PC-9 (cell line): ENCODE measurements around the gene AMOT. TPM values are rescaled to one million over a fixed set of nuclear protein-coding genes. Genes with fewer than 3 reads are reported as not detected.

Experiments used
- BruUV-seq: library from RNA; stranded (reverse); fragments of 400-500 nt; replicated peaks from 2 replicates; lab custom pipeline; 2021; lab: Mats Ljungman, UMichigan
- CTCF ChIA-PET: fragments of 300-600 bp; sonication (Branson Sonifier 250); formaldehyde crosslinking; loops from one replicate; lab custom pipeline; 2022; ENCODE audit warnings: antibody characterized with exemption; lab: Charles Lee
- POLR2A ChIA-PET: fragments of 300-600 bp; sonication (Branson Sonifier 250); formaldehyde crosslinking; loops from one replicate; lab custom pipeline; 2022; ENCODE audit warnings: antibody characterized with exemption; ENCODE audit not compliant: unreplicated experiment; lab: Charles Lee
- DNase-seq, 2 experiments: peaks; one replicate each; pipeline versions ENCODE4 v3.0.0 to v3.0.0-alpha.2; 2015 to 2022; ENCODE audit warnings: mixed read lengths in 1 of 2
- H2AFZ ChIP-seq: fragments of 200-600 bp; sonication (generic); 2 replicates; pipeline ENCODE4 v1.8.1; 2017; ENCODE audit warnings: antibody characterized with exemption
- H3F3A ChIP-seq: fragments of 200-600 bp; sonication (generic); 2 replicates; pipeline ENCODE4 v1.8.1; 2017; ENCODE audit warnings: antibody characterized with exemption, mild to moderate bottlenecking, low read depth; ENCODE audit not compliant: insufficient read depth
- H3K27ac ChIP-seq: fragments of 200-600 bp; sonication (generic); 2 replicates; pipeline ENCODE4 v1.6.1; 2016; ENCODE audit warnings: mixed run types
- H3K27me3 ChIP-seq: fragments of 200-600 bp; sonication (generic); 2 replicates; pipeline ENCODE4 v1.6.1; 2016; ENCODE audit warnings: low read depth, mixed run types; ENCODE audit not compliant: insufficient read depth
- H3K36me3 ChIP-seq: fragments of 200-600 bp; sonication (generic); 2 replicates; pipeline ENCODE4 v1.6.1; 2016; ENCODE audit warnings: low read depth, mixed run types
- H3K4me1 ChIP-seq: fragments of 200-600 bp; sonication (generic); replicated peaks from 2 replicates; pipeline ENCODE4 v1.6.1; 2016; ENCODE audit warnings: mixed run types; ENCODE audit not compliant: insufficient read depth
- H3K4me2 ChIP-seq: fragments of 200-600 bp; sonication (generic); 2 replicates; pipeline ENCODE4 v1.6.1; 2017; ENCODE audit warnings: mixed run types
- H3K4me3 ChIP-seq: fragments of 200-600 bp; sonication (generic); 2 replicates; pipeline ENCODE4 v1.6.1; 2016; ENCODE audit warnings: mixed run types
- H3K79me2 ChIP-seq: fragments of 200-600 bp; sonication (generic); 2 replicates; pipeline ENCODE4 v1.6.1; 2017; ENCODE audit warnings: low read depth, mixed run types
- H3K9me2 ChIP-seq: fragments of 200-600 bp; sonication (generic); 2 replicates; pipeline ENCODE4 v1.8.1; 2017; ENCODE audit warnings: mild to moderate bottlenecking; ENCODE audit not compliant: insufficient read depth
- H3K9me3 ChIP-seq: fragments of 200-600 bp; sonication (generic); 2 replicates; pipeline ENCODE4 v1.8.1; 2016; ENCODE audit warnings: low read depth; ENCODE audit not compliant: insufficient read depth
- H4K20me1 ChIP-seq: fragments of 200-600 bp; sonication (generic); 2 replicates; pipeline ENCODE4 v1.8.1; 2017; ENCODE audit not compliant: insufficient read depth
- EZH2 ChIP-seq: fragments of 200-600 bp; sonication (generic); IDR thresholded peaks from 2 replicates; pipeline ENCODE4 v1.8.0; 2017; ENCODE audit warnings: antibody characterized with exemption, low read depth
- intact Hi-C: fragments of 100-400 bp; cut with micrococcal nuclease; formaldehyde crosslinking; loops from one replicate; pipeline ENCODE4 v1.10.0; 2022; ENCODE audit not compliant: unreplicated experiment
- total RNA-seq: library from RNA; stranded (reverse); gene quantifications from 2 replicates; pipeline ENCODE4 v1.2.3, GENCODE V29; 2021
- TF ChIP-seq, protein P1 (sequence below): fragments of 200-600 bp; sonication (generic); conservative IDR thresholded peaks from 2 replicates; pipeline ENCODE4 v1.6.1; 2017; ENCODE audit warnings: mixed run types, antibody characterized with exemption, mild to moderate bottlenecking, moderate library complexity

Gene AMOT
- total RNA-seq, 1 experiment from 2014 or later = 88.0 TPM

DNA sequence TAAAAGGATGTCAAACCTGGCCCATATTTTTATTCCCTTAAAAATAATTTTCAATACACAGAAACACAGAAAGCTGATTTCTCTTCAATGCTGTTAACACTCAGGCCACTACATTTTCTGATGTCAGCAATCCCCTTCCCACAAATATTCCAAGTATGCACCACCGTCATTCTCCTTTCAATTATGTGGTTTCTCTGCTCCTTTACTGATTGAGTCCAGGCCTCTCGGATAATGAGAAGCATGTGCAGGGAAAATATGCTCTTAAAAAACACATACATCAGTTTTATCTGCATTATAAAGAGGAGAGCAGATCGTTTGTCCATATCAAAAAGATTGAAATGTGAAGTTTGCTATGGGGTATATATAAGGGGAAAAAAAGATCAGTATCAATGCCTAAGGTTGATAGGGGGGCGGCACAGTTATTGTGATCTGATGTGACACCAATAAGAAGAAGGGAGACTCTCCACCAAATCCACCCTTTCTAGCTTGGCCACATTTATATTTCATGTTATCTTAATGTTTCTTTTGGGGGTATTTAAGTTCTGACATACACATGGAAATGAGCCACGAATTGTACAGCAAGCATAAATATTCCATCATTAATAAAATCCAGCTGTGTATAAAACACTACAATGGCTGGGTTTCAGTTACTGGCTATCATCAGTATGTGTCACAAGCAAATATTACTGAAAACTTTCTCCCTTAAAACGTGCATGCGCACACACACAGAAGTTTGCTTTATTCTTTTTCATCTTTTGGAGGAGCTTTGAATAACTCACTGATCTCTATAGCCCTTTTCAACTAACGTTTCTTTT lies 6.4 kb downstream of the AMOT start:
- Histone ChIP-seq H3K4me1 (peaks cover 62% of the 10 kb centered on the region), H3F3A (peaks cover 23% of the 10 kb centered on the region), H3K4me3 (no peak overlapping the region), H3K27ac (peak overlapping the region; percentile 74), H3K79me2 (peaks cover 53% of the 10 kb centered on the region), H3K9me3 (no peaks in the 10 kb centered on the region), H3K36me3 (peaks cover 5% of the 10 kb centered on the region; the same call in 1 of the 2 replicates), H3K4me2 (peak overlapping the region; percentile 70), H3K27me3 (no peaks in the 10 kb centered on the region), H4K20me1 (no peaks in the 10 kb centered on the region), H3K9me2 (no peaks in the 10 kb centered on the region; the same call in 1 of the 2 replicates), H2AFZ (no peak overlapping the region)
- TF ChIP-seq EZH2 = no peak
- TF ChIP-seq, protein P1, sequence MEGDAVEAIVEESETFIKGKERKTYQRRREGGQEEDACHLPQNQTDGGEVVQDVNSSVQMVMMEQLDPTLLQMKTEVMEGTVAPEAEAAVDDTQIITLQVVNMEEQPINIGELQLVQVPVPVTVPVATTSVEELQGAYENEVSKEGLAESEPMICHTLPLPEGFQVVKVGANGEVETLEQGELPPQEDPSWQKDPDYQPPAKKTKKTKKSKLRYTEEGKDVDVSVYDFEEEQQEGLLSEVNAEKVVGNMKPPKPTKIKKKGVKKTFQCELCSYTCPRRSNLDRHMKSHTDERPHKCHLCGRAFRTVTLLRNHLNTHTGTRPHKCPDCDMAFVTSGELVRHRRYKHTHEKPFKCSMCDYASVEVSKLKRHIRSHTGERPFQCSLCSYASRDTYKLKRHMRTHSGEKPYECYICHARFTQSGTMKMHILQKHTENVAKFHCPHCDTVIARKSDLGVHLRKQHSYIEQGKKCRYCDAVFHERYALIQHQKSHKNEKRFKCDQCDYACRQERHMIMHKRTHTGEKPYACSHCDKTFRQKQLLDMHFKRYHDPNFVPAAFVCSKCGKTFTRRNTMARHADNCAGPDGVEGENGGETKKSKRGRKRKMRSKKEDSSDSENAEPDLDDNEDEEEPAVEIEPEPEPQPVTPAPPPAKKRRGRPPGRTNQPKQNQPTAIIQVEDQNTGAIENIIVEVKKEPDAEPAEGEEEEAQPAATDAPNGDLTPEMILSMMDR = no peak
- intact Hi-C loops = no loop called here
- peak in 1 of 2 experiments; percentile 68 for DNase-seq
- no TSS peak for BruUV-seq
- POLR2A ChIA-PET = no interaction called here
- CTCF ChIA-PET = no interaction called here

DNA sequence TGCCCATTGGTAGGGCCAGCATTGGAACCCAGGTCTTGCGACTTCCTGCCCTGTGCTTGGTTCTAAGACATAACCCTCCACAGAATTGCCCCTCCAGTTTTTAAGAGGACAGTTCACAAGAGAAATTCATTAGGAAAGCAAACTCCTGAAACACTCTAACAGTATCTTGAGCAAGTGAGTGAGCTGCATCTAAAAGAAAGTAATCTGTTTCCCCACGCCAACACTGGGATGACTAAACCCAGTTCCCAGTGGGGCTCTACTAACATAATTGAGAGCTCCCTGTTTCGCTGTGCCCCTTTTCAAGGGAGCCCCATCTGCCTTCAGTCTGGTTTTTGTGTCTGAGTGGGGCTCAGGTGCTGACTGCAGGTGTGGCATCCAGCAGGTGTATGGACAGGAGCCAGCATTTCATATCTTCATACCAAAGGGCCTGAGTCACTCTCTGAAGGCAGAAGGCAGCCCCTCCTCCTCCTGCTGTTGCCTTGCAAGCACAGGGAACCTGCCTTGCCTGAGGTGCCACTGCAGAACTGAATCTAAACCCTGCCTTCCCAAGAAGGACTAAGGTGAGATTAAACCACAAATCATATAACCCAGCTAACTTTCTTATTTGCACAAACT lies 8.0 kb downstream of the AMOT start:
- ChIA-PET POLR2A (interaction anchor here (0.7 to 0.9 kb wide), 2 partner anchors 12 to 19 kb away, joined by 3 to 4 read pairs; no protein-coding TSS in a partner anchor), CTCF (interaction anchor here (0.6 to 1.6 kb wide), 2 partner anchors 19 to 1113 kb away, joined by 3 to 4 read pairs; no protein-coding TSS in a partner anchor)
- H4K20me1 ChIP-seq = no peaks in the 10 kb centered on the region
- no peaks in the 10 kb centered on the region for H3K9me3 ChIP-seq
- H2AFZ ChIP-seq = no peak overlapping the region
- BruUV-seq = no TSS peak
- DNase-seq = peak; percentile 89 to 96
- no peaks in the 10 kb centered on the region for H3K27me3 ChIP-seq
- H3K4me2 ChIP-seq = peak overlapping the region; percentile 70
- TF ChIP-seq EZH2 = no peak
- TF ChIP-seq, protein P1 = no peak
- no peaks in the 10 kb centered on the region; the same call in 1 of the 2 replicates for H3K9me2 ChIP-seq
- peaks cover 37% of the 10 kb centered on the region for H3K79me2 ChIP-seq
- peak overlapping the region; percentile 30; the same call in 1 of the 2 replicates for H3K4me3 ChIP-seq
- intact Hi-C loops = loop anchor here (1.0 kb wide), 2 partner anchors 11 to 19 kb away; no protein-coding TSS in a partner anchor
- peak overlapping the region; percentile 74 for H3K27ac ChIP-seq
- H3K36me3 ChIP-seq = peaks cover 5% of the 10 kb centered on the region; the same call in 1 of the 2 replicates
- peaks cover 23% of the 10 kb centered on the region for H3F3A ChIP-seq
- peaks cover 53% of the 10 kb centered on the region for H3K4me1 ChIP-seq

DNA sequence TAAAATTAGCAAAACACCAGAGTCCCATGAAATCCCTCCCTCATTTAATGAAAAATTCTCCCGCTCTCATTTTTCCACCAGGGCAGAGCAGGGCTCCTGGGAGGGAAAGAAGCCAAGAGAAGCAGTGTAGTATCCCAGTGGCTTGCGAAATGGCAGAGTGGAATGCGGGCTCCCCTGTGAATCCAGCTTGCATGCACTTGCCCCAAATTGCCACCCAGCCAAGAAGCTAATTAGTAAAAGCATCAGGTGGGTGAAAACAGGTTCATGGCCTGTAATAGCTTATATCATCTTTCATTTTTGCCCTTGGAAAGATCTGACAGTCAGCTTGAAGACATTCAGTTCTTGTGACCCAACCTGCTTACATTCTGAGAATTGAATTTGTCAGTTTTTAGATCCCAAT lies 10.1 kb downstream of the AMOT start:
- H3K4me3 ChIP-seq = no peak overlapping the region
- H3K4me1 ChIP-seq = peaks cover 59% of the 10 kb centered on the region
- H3K9me2 ChIP-seq = no peaks in the 10 kb centered on the region
- H4K20me1 ChIP-seq = no peaks in the 10 kb centered on the region
- DNase-seq = peak; percentile 53 to 74
- intact Hi-C loops = no loop called here
- no peaks in the 10 kb centered on the region for H3K36me3 ChIP-seq
- peak overlapping the region; percentile 35; the same call in 1 of the 2 replicates for H3K27ac ChIP-seq
- no peaks in the 10 kb centered on the region for H3K9me3 ChIP-seq
- H3F3A ChIP-seq = peaks cover 23% of the 10 kb centered on the region
- H2AFZ ChIP-seq = no peak overlapping the region
- BruUV-seq = no TSS peak
- TF ChIP-seq, protein P1 = no peak
- no peak for TF ChIP-seq EZH2
- H3K27me3 ChIP-seq = no peaks in the 10 kb centered on the region
- peaks cover 16% of the 10 kb centered on the region for H3K79me2 ChIP-seq
- CTCF ChIA-PET = no interaction called here
- POLR2A ChIA-PET = interaction anchor here (1.0 kb wide), 1 partner anchor 11 kb away, joined by 7 read pairs; no protein-coding TSS in a partner anchor
- peak overlapping the region; percentile 10 for H3K4me2 ChIP-seq
